Fibroblast of pulmonary artery (primary cell): ENCODE data around the gene VILL.
"Not testable (repeated sequence)": the region's sequence is repeated elsewhere in the genome, so short reads cannot be mapped to it uniquely, and the experiment has no call there.

Experiments used
- DNase-seq: peaks from one replicate; pipeline ENCODE4 v3.0.0-alpha.2; 2010; ENCODE audit warnings: low read depth
- H3K4me3 ChIP-seq: replicated peaks from 2 replicates; pipeline ENCODE4 v1.5.1; 2011; ENCODE audit warnings: low read depth, mild to moderate bottlenecking, control low read depth, low read length, moderate library complexity
- TF ChIP-seq, protein P1 (sequence below): IDR thresholded peaks from 2 replicates; pipeline ENCODE4 v1.5.1; 2011; ENCODE audit warnings: mild to moderate bottlenecking, control low read depth, low read length, inconsistent platforms; ENCODE audit errors: missing control alignments

Gene VILL

DNA sequence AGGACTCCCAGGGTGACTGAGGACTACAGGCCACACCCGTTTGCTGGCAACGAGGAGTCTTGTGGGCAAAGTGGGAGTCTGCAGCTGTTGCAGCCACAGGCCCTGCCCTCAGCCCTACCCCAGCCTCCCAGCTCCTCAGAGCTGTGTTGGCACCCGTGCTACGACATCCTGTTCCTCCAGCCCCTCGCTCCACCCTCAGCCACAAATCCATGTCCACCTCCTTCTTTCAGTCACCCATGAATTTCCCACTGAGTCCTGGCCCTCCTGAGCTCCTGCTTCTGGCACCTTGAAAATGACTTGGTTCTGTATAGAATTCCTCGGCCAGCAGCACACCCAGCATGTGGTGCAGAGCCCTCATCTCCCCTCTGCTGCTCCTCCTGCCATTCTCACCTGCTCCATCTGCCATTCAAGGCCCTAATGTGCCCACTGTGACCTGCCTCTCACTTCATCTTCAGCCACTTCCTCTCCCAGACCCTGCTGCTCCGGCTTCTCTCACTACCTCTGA is 20.9 kb upstream of the VILL start:
- no peak overlapping the region for H3K4me3 ChIP-seq
- TF ChIP-seq, protein P1, sequence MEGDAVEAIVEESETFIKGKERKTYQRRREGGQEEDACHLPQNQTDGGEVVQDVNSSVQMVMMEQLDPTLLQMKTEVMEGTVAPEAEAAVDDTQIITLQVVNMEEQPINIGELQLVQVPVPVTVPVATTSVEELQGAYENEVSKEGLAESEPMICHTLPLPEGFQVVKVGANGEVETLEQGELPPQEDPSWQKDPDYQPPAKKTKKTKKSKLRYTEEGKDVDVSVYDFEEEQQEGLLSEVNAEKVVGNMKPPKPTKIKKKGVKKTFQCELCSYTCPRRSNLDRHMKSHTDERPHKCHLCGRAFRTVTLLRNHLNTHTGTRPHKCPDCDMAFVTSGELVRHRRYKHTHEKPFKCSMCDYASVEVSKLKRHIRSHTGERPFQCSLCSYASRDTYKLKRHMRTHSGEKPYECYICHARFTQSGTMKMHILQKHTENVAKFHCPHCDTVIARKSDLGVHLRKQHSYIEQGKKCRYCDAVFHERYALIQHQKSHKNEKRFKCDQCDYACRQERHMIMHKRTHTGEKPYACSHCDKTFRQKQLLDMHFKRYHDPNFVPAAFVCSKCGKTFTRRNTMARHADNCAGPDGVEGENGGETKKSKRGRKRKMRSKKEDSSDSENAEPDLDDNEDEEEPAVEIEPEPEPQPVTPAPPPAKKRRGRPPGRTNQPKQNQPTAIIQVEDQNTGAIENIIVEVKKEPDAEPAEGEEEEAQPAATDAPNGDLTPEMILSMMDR = no peak
- DNase-seq = no peak

- TF ChIP-seq, protein P1 = no peak
- no peak overlapping the region for H3K4me3 ChIP-seq
- DNase-seq = no peak
Observed at GRCh38 chr3:37970802-37971201, 19.8 kb upstream of the VILL start.

DNA sequence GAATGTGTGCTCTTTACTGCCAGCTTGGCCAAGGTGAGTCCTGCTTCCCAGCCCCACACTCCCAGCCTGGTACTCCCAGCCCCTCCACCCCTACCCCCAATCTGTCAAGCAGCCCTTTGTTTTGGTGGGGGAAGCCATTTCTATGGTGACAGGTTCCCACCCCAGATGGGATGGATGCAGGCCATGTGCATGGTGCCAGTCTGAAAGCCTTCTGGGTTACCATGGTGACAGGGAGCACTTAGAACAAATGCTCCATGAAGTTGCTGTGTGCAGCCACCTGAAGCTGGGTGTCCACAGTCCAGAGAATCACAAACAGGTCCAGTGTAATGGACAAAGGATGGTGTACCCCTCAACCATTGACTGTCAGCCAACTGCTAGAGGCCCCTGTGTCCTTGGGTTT is 19.1 kb upstream of the VILL start:
- DNase-seq = no peak
- TF ChIP-seq, protein P1 = no peak

DNA sequence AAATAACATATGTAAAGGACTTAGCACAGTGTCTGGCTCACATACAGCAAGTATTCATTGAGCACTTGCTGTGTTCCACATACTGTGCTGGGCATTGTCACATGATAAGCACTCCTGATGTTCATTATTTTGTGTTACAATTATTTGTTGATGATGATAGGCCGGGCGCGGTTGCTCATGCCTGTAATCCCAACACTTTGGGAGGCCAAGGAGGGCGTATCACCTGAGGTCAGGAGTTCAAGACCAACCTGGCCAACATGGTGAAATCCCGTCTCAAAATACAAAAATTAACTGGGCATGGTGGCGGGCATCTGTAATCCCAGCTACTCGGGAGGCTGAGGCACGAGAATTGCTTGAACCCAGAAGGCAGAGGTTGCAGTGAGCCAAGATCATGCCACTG is 18.5 kb upstream of the VILL start:
- DNase-seq, H3K4me3 ChIP-seq: not testable (repeated sequence)

More for the DNA sequence above, 19.1 kb upstream of the VILL start:
- H3K4me3 ChIP-seq = no peak overlapping the region

GRCh38 chr3:37973246-37974054 is 17.1 kb upstream of the VILL start:
- TF ChIP-seq, protein P1 = no peak
- H3K4me3 ChIP-seq = no peak overlapping the region
- no peak for DNase-seq

GRCh38 chr3:37974121-37975083 is 16.2 kb upstream of the VILL start:
- TF ChIP-seq, protein P1 = peak; percentile 84

More at GRCh38 chr3:37974121-37975083, 16.2 kb upstream of the VILL start:
- H3K4me3 ChIP-seq = no peak overlapping the region
- peak; percentile 75 for DNase-seq
